ENCODE data around the gene FAM217B.

Gene FAM217B

DNA sequence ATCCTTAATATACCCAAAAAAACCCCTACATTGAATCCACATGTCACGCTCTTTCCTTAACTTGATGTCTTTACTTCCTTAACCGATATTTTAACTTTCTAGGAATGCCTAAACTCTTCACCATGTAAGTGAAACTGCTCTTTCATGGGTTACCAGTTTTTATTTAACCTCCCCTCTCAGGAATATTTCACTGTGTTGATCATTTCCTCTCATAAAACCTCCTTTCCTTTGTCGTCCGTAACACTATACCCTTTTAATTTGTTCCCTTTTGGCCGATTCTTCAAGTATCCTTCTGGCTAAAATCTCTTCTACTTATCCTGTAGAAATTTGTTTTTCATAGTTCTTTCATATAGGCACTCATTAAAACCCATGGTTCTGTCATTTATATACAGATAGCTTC, 31.3 kb upstream of the FAM217B start:
- H3K27ac ChIP-seq: no peak overlapping the region
- H3K4me3 ChIP-seq (ENCODE audit: low read depth, low read length): no peak overlapping the region
- H3K36me3 ChIP-seq (replicated peaks): no peaks in the 10 kb centered on the region
- TF ChIP-seq CTCF (IDR thresholded peaks at IDR 0.05; ENCODE audit: low read depth, low read length, missing control alignments): no peak
- H3K27me3 ChIP-seq (replicated peaks): no peaks in the 10 kb centered on the region
- in situ Hi-C loops (cut with HindIII; ENCODE audit: low pct_ligation_motif_present, low sequenced_read_pairs): no loop called here
- DNase-seq: no peak

DNA sequence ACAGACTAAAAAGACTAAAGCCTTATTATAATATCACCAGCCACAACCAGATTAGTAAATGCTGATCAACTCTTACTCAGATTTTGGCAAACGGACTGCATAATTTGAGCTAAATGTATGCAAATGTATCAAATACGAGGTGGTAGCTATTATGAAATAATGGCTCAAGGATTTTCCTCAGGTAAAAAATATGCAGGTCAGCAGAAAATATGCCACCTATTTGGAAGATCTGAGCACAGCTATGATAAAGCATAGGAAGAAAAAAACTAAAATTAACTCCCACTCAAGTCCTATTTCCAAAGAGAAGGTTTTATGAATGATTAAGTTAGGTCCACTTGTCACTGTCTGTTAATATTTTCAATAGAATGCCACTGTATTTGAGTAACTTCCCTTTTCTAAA, 29.1 kb upstream of the FAM217B start:
- DNase-seq: no peak

GRCh38 chr20:59912609-59913008, 27.6 kb upstream of the FAM217B start:
- no peak for DNase-seq
- in situ Hi-C loops (cut with HindIII; ENCODE audit: low pct_ligation_motif_present, low sequenced_read_pairs): no loop called here
- no peaks in the 10 kb centered on the region for H3K27me3 ChIP-seq (replicated peaks)
- TF ChIP-seq CTCF (IDR thresholded peaks at IDR 0.05; ENCODE audit: low read depth, low read length, missing control alignments): no peak
- no peak overlapping the region for H3K27ac ChIP-seq
- H3K36me3 ChIP-seq (replicated peaks): no peaks in the 10 kb centered on the region
- no peak overlapping the region for H3K4me3 ChIP-seq (ENCODE audit: low read depth, low read length)

More for the DNA sequence above, 29.1 kb upstream of the FAM217B start:
- in situ Hi-C loops (cut with HindIII; ENCODE audit: low pct_ligation_motif_present, low sequenced_read_pairs): no loop called here
- TF ChIP-seq CTCF (IDR thresholded peaks at IDR 0.05; ENCODE audit: low read depth, low read length, missing control alignments): no peak
- Histone ChIP-seq H3K27me3 (replicated peaks) (no peaks in the 10 kb centered on the region), H3K4me3 (ENCODE audit: low read depth, low read length) (no peak overlapping the region), H3K27ac (no peak overlapping the region), H3K36me3 (replicated peaks) (no peaks in the 10 kb centered on the region)

GRCh38 chr20:59920944-59921343, 19.2 kb upstream of the FAM217B start:
- no peak for TF ChIP-seq CTCF (IDR thresholded peaks at IDR 0.05; ENCODE audit: low read depth, low read length, missing control alignments)
- no peaks in the 10 kb centered on the region for H3K27me3 ChIP-seq (replicated peaks)
- no peaks in the 10 kb centered on the region for H3K36me3 ChIP-seq (replicated peaks)
- no peak overlapping the region for H3K27ac ChIP-seq
- in situ Hi-C loops (cut with HindIII; ENCODE audit: low pct_ligation_motif_present, low sequenced_read_pairs): no loop called here
- DNase-seq: no peak
- H3K4me3 ChIP-seq (ENCODE audit: low read depth, low read length): no peak overlapping the region

DNA sequence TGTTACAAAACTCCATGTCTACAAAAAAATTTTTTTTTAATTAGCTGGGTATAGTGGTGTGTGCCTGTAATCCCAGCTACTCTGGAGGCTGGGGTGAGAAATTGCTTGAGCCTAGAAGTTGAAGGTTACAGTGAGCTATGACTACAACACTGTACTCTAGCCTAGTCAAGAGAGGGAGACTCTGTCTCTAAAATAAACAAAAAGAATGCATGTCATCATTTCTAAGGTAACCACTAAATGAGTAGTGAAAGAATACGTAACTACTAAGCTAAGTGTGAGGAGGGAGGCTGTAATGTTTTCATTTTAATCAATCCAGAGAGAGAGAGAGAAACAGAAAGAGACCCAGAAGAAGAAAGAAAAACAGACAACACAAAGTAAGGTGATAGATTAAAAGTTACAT, 16.7 kb upstream of the FAM217B start:
- H3K4me3 ChIP-seq (ENCODE audit: low read depth, low read length): no peak overlapping the region
- no peak for DNase-seq
- TF ChIP-seq CTCF (IDR thresholded peaks at IDR 0.05; ENCODE audit: low read depth, low read length, missing control alignments): no peak
- no peak overlapping the region for H3K27ac ChIP-seq
- no peaks in the 10 kb centered on the region for H3K27me3 ChIP-seq (replicated peaks)
- in situ Hi-C loops (cut with HindIII; ENCODE audit: low pct_ligation_motif_present, low sequenced_read_pairs): no loop called here
- no peaks in the 10 kb centered on the region for H3K36me3 ChIP-seq (replicated peaks)

DNA sequence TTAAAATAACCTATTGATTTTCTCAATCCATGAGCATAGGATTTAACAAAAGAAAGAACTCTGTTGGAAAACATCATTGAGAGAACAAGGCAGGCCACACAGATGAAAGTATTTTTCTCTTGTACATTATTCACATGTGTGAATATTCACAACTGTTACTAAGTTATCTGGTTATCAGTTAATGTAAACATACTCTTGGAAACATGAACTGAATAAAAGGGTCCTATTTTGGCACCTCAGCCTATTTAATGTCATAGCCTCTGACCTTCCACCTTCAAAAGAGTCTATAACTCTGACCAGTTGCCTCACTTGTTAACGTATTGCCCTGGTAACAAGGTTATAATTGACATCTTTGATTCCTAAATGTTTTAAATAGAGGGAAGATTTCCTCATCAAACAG, 14.8 kb upstream of the FAM217B start:
- no peaks in the 10 kb centered on the region for H3K27me3 ChIP-seq (replicated peaks)
- no peak overlapping the region for H3K27ac ChIP-seq
- no peaks in the 10 kb centered on the region for H3K36me3 ChIP-seq (replicated peaks)
- TF ChIP-seq CTCF (IDR thresholded peaks at IDR 0.05; ENCODE audit: low read depth, low read length, missing control alignments): no peak
- DNase-seq: no peak
- H3K4me3 ChIP-seq (ENCODE audit: low read depth, low read length): no peak overlapping the region
- in situ Hi-C loops (cut with HindIII; ENCODE audit: low pct_ligation_motif_present, low sequenced_read_pairs): no loop called here
